HCEC 1CT (cell line): ENCODE measurements around the gene SERINC5.
"Not testable (repeated sequence)": the region's sequence is repeated elsewhere in the genome, so short reads cannot be mapped to it uniquely, and the experiment has no call there.

Experiments used
- DNase-seq: peaks from one replicate; pipeline ENCODE4 v3.0.0-alpha.2; 2017

The SERINC5 gene

DNA sequence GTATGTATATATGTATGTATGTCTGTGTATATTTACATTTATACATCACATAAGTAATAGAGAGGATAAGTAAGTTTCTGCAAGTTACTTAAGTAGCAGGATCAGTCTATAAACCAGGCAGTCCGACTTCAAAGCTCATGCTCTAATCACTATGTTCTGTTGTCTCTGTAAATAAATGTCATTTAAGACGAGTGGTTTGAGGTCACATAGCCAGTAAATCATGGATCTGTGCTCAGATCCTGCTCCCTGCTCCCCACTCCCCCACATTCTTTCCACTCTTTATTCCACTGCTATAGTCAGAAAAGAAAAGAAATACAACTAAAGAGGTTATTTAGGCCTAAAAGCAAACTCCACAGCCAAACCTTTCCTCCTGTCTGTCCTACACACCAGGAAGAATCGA lies 90.4 kb downstream of the SERINC5 start:
- DNase-seq, result no peak

DNA sequence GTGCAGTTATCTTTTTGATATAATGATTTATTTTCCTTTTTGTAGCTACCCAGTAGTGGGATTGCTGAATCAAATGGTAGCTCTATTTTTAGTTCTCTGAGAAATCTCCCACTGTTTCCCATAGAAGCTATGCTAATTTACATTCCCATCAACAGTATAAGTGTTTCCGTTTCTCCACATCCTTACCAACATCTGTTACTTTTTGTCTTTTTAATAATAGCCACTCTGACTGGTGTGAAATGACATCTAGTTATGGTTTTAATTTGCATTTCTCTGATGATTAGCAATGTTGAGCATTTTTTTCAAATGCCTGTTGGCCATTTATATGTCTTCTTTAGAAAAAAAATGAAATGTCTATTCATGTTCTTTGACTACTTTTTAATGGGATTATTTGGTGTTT lies 94.7 kb downstream of the SERINC5 start:
- no peak for DNase-seq

GRCh38 chr5:80160242-80160641 lies 95.6 kb downstream of the SERINC5 start:
- no peak for DNase-seq

DNA sequence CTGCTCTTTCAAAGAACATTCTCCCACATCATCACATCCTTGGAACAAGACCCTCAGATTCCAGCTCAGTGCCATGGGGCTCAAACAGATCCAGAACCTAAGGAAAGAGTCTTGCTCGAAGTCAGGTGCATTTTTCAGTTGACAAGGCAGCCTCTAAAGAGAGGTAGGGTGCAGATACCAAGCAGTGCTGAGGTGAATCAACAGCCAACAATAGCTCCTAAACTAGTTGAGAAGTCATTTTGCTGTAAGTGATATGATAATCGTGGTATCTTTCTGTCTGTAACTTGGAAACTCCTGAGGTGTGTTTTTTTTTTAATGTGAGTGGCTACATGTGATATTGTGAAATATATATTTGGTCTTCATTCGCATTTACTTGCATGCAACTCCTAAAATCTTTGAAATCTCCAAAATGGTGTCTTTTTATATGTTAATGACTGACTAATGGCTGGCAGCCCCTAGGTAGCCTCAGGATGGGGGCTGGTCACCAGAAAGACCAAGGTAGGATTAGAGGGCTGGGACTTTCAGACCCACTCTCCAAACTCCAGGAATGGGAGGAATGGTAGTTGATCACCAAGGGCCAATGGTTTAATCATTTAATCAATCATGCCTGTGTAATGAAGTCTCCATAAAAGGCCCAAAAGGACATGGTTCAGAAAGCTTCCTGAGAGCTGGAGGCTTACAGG lies 96.6 kb downstream of the SERINC5 start:
- DNase-seq, result no peak

DNA sequence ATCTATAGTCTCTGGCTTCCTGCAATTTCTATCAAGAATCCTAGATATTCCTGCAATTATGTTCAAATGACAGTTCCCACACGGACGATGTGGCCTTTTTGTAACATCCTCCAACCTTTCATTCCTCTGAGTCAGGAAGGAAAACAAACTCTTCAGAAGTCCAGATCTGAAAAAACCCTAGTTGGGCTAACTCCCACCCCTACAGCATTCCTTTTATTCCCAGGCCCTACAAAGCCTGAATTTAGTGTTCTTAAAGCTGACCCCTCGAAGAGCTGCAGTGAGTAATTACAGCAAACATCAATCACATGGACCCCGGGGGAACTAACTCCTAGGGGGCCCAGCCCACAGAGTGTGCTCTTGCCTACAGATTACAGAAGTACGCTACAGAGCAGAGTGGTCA lies 99.7 kb downstream of the SERINC5 start:
- no peak for DNase-seq

DNA sequence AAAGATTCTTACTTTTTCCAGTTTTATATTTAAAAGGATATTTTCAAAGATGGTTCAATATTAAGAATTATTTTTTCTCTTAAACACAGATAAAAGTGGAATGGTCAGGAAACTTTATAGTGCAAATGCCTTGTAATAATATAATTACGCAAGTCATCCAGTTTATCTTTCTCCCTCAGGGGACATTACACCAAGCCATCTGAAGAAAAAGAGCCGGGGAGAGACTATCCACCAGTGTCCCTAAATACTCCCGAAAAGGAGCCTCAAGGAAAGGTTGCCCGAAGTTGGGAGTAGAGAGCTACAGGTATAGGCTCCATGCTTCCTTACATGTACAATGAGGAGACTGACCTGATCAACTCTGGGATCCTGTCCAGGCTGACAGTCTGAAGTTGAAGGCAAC lies 101.1 kb downstream of the SERINC5 start:
- DNase-seq, result no peak

- not testable (repeated sequence) for DNase-seq
Measured at GRCh38 chr5:80154289-80154688, 101.6 kb downstream of the SERINC5 start.

DNA sequence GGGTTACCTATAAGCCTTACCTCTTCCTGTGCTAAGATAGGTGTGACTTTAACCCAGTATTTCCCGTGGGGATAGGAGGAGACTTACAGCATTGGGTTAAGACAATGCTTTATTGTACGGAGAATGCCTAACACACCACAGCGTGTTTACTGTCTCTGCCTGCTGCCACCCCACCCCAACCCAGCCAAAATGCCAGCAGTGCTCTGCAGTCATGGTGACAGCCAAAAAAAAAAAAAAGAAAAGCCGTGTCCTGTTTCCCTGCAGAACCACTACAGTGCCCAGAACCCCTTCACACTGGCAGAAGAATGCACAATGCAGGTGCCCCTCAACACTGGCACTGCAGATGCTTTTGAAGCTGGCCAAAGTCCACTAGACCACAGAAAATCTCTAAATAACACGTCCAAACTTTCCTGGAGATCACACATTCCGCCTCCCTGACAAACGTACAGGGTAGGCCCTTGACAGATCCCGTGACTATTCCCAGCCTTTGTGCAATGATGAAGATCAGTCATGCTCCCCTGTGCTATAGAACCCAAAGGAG lies 102.2 kb downstream of the SERINC5 start:
- DNase-seq, result no peak

GRCh38 chr5:80152778-80153177 lies 103.1 kb downstream of the SERINC5 start:
- no peak for DNase-seq

DNA sequence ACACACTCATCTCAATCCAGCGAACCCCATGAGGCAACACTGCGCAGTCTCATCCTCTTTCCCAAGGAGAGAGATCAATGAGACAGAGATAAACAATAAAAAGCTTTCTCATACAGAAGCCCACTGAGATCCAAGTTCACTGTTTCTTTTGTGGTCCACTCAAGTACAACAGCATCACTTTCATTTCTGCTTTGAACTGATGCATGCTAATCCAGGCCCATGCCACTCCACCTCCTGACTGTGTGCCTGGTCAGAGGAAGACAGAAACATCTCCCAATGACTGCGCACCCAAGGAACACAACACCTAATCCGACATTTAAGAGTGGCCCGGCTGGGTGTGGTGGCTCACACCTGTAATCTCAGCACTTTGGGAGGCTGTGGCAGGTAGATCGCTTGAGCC lies 104.0 kb downstream of the SERINC5 start:
- no peak for DNase-seq

GRCh38 chr5:80150731-80151130 lies 105.1 kb downstream of the SERINC5 start:
- DNase-seq, result no peak

- DNase-seq, result no peak
Measured at GRCh38 chr5:80149161-80149609, 106.7 kb downstream of the SERINC5 start.

- no peak for DNase-seq
Measured at GRCh38 chr5:80147119-80147815, 108.6 kb downstream of the SERINC5 start.

DNA sequence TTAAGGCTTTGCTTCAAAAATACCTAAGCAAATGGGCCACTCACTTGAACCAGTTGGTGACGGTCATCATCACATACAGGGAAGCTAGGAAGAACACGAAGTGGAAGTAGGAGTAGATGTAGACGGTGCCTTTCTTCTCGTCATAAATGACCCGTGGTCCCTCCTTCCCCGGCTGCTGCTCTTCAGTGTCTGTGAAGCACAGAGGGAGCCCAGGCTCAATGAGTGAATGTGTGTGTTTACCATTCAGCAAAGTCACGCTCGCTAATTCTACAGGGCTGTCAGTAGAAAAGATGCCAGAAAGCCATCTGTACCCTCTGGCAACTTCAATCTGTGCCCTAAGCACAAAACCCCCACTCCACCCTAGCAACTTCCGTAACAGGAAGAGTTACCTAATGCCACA lies 109.8 kb downstream of the SERINC5 start:
- DNase-seq, result no peak

- DNase-seq, result no peak
Measured at GRCh38 chr5:80143491-80143890, 112.4 kb downstream of the SERINC5 start.

- DNase-seq, result no peak
Measured at GRCh38 chr5:80142996-80143395, 112.9 kb downstream of the SERINC5 start.

- DNase-seq, result no peak
Measured at GRCh38 chr5:80141681-80142080, 114.2 kb downstream of the SERINC5 start.

- DNase-seq, result no peak
Measured at GRCh38 chr5:80141147-80141671, 114.6 kb downstream of the SERINC5 start.

GRCh38 chr5:80140496-80140895 lies 115.4 kb downstream of the SERINC5 start:
- DNase-seq, result no peak

- DNase-seq, result no peak
Measured at GRCh38 chr5:80139466-80139972, 116.3 kb downstream of the SERINC5 start.

GRCh38 chr5:80138486-80138885 lies 117.4 kb downstream of the SERINC5 start:
- no peak for DNase-seq

- DNase-seq, result not testable (repeated sequence)
Measured at GRCh38 chr5:80136798-80137197, 119.0 kb downstream of the SERINC5 start.

DNA sequence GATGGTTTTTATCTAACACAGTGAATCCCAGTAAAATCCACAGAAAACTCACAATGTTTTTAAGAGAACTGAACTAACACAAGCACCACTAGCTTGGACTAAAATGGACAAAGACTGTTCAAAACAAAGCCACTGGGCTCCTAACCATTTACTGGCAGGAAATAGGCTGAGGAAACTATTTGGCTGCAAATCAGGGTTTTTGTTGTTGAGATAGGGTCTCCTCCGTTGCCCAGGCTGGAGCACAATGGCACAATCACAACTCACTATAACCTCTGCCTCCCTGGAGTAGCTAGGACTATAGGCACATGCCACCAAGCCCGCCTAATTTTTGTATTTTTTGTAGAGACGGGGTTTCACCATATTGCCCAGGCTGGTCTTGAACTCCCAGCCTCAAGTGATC lies 121.0 kb downstream of the SERINC5 start:
- no peak for DNase-seq

DNA sequence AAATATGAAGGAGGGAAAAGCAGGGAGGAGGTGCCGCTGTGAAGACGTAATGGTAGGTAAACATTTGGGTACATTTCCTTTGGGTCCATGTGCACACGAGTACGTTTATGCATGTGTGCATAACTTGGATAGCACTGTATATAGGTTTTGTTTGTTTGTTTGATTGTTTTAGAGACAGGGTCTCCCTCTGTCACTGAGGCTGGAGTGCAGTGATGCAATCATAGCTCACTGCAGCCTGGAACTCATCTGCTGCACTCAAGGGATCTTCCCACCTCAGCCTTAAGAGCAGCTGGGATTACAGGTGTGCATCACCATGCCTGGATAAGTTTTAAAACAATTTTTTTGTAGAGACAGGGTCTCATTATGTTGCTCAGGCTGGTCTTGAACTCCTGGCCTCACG lies 126.7 kb downstream of the SERINC5 start:
- DNase-seq, result no peak
